GM18502 (cell line): ENCODE data around the gene GPX7.
"Not testable (repeated sequence)": the region's sequence is repeated elsewhere in the genome, so short reads cannot be mapped to it uniquely, and the experiment has no call there.

Source experiments
- ATAC-seq: cut with Tn5 transposase; IDR thresholded peaks from one replicate; pipeline ENCODE4 v1.9.1; 2021; ENCODE audit warnings: mild to moderate bottlenecking; ENCODE audit not compliant: unreplicated experiment, poor library complexity

GPX7 gene

DNA sequence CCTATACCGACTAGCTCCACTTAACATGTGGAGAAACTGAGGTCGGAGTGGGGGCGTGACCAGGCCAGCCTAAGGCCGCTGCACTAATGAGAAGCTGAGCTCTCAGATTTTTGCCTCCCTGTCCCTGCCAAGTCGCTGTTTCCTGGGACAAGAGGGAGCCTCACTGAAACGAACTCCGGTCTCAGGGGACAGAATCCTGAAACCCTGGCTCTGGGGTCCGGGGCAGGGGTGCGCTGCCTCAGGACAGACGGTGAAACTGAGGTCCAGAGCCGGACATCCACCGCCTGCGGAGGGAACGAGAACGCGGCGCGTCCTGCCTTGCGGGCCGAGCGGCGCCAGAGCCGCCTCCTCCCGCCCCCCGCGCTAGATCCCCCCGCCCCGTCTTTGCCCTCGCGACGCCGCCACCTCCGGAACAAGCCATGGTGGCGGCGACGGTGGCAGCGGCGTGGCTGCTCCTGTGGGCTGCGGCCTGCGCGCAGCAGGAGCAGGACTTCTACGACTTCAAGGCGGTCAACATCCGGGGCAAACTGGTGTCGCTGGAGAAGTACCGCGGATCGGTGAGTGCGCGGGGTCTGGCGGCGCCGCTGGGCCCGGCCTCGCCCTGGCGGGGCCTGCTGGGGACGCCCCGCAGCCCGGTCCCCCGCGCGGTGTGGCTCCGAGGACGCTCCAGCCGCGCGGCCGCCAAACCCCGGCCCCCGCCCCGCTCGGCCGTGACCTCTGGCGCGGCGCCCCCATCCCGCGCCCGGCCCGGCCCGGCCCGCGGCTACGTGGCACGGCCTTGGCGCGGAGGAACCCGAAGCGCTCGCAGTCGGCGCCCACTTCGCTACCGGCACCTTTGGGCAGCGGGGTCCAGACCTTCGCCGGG, at the start of gene GPX7:
TSS of gene GPX7 (plus strand) at position 381 of the 865 bp plus-strand sequence. CDS start at position 420, 39 bp downstream.
- ATAC-seq, result no peak

DNA sequence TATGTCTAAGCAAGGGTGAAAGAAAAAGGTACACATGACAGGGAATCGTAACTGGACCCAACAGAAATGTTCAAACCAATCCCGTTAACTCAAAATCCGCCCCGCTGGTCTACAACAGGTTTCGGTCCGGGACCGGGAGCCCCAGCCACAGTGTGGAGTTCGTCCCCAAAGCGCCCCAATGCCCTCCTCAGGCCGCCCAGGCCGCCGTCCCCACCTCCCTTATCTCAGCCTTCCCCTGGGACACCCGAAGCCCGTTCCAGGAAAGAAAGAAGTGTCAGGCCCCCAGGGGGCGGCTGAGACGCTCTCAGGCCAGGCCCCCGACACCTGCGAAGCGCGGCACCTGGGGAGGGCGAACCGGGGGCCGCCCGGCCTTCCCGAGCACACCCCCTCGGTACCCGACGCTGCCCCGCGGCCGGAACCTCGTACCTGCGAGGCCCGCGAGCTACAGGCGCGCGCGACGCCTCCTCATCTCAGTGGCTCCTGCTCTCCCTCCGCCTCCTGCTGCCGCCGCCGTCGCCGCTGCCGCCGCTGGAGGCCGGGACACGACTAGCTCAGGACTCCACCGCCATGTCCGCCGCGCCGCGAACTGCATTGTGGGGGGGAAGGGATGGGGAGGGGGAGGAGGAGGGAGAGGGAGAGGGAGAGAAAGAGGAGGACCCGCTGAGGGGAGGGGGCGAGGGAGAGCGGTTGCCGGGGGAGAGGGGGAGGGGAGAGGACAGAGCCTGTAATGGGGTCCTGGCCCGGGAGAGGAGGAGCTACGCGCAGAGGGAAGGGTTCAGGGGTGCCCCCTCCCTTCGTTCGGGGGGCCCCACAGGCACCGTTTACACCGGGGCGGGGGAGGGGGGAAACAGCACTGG, 49.4 kb upstream of the GPX7 start, which contains the start of gene TUT4:
TSS of gene TUT4 (minus strand) at position 588 of the 857 bp plus-strand sequence. CDS start 26,812 bp downstream, outside the sequence.
- ATAC-seq, result peak; percentile 46

DNA sequence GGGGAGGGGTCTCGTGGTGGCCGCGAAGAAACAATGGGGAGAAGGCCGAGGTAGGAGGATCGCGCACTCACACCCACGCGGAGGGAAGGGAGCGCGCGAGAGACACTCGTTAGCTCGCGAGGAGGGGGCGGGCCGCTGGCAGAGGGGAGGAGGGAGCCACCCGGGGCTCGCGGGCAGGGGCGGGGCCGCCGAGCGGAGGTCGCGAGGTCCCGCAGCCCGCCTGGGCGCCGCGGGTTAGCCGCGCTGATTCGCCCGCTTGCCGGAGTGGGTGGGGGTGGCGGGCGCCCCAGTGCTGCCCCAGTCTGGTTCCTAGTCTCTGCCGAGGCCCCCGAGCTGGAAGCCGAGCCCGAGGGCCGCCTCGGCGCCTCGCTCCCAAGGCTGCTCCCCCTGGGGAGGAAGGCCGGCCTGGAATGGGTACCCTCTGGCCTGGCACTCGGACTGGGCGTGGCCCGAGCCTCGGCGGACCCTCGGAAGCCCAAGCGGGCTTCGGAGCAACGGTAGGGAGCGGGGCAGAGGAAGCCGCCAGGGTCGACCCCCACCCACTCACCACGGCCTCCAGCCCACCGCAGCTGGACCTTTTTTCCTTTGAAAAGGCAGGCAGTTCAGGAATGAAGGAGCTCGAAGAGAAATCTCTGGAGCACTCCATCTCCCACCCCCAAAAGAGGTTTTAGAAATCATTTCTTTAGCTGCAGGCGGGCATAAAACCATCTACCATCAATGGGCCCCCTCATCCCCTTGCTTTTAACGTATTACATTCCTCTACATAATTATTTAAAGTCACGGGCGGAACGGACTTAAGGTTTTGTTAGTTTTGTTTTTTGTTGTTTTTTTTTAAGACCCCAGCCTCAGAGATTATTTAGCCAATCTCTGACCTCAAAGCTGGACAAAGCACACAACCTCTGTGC, 48.6 kb upstream of the GPX7 start:
- ATAC-seq, result peak; percentile 63

DNA sequence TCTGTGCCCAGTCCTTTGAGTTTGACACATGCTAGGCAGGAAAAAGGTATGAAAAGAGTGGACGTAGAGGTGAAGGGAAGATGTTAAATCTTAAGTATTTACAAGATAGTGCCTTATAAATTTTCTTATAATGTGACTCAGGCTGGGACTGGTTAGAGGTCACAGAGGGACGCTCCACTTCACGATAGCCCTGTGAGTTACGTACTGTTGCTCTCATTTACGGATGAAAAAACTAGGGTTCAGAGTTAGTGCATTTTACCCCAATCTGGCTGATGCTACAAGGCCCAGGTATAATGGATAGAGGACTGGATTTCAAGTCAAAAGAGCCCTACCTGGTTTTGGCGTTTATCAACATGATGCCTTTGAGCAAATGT, 47.9 kb upstream of the GPX7 start:
- no peak for ATAC-seq

DNA sequence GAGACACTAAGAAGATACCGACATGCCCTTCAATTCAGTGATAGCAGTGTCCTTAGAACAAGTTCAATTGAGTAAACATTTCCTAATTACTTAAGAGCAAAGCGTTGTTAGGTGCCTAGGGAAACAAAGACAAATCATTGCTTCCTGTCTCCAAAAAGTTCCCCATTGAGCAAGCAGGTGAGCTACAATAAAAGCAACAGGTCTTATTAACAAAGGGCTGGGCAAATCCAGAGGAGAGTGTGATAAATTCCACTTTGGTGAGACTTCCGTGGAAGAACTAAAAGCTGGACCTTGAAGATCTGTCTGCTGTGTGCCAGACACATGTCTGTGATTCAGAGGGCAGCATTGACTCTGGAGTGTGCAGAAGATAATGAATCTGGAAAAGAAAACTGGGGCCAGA, 47.4 kb upstream of the GPX7 start:
- no peak for ATAC-seq

DNA sequence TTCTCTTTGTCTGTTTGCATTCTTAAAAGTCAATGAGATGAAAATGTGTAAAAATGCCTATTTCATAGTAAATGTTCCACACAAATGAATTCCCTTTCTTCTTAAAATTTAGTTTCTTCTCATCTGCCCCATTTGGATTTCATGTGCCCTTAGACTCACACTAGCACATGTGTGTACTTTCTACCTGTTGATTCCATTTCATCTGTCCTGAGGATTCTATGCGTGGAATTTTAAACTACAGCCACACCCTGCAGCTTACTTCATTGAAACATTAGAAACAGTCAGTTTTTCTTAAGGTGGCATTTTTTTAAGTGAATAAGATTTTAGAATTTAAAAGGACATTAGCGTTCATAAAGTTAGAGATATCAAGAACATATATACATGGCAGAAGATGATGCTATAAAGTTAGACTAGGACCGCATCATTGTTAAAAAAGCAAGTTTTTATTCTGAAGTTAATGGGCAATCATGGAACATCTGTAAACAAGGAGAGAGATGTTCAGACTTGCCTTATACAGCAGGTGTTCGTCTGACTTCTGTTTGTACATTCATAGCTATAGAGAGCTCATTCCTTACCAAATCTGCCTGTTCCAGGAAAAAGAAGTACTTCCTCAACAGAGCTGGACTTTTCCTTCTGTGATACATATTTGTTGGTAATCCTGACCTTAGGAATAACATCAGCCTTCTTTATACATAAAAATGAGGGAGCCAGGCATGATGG, 45.4 kb upstream of the GPX7 start:
- no peak for ATAC-seq

DNA sequence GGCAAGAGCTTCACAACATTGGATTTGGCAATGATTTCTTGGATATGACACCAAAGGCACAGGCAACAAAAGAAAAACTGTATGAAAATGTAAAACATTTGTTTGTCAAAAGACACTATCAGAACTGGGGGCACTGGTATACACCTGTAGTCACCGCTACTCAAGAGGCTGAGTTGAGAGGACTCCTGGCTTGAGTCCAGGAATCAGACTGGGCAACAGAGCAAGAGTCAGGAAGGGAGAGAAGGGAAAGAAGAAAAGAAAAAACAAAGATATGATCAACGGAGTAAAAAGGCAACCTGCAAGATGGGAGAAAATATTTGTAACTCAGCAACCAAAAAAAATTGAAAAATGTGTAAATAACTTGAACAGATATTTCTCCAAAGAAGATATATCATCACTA, 43.2 kb upstream of the GPX7 start:
- ATAC-seq, result no peak

DNA sequence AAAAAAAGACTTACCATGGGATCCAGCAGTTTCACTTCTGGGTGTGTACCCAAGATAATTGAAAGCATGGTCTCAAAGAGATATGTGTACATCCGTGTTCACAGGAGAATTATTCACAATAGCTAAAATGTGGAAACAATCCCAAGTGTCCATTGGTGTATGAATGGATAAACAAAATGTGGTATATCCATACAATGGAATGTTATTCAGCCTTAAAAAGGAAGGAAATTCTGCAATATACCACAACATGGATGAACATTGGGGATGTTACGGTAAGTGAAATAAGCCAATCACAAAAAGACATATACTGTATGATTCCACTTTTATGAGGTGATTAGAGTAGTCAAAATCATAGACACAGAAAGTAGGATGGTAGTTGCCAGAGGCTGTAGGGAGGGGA, 42.3 kb upstream of the GPX7 start:
- no peak for ATAC-seq

DNA sequence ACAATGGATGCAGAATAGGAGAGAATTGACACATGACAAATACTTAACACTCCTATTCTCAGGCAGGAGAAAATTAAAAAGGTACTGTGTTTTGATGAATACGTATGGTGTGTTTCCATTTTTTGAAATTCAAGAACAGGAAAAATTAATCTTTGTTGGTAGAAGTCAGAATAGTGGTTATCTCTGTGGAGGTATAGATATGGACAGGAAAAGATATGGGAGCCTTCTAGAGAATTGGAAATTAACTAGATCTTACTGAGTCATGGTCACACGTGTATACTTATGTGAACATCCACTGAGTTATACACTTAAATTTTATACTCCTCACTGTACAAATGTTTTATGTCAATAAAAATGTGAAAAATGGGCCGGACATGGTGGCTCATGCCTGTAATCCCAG, 39.4 kb upstream of the GPX7 start:
- no peak for ATAC-seq

DNA sequence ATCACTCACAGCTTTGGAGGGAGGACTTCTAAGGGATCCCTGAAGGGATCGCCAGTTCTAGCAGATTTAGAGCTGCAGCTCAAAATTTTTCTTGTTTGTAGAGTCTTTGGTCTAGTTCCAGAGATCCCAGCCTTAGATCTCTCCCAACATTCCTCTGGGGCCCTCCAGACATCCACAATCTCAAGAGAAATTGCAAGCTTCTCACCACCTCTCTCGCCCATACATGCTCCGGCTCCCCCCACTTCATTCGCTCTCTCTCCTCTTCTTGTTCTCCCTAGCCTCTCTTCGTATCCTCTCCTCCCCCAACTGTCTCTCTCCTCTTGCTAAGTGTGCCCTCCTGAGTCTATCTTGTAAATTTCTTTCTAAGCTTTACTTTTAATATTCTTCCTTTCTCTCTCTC, 34.2 kb upstream of the GPX7 start:
- ATAC-seq, result no peak

DNA sequence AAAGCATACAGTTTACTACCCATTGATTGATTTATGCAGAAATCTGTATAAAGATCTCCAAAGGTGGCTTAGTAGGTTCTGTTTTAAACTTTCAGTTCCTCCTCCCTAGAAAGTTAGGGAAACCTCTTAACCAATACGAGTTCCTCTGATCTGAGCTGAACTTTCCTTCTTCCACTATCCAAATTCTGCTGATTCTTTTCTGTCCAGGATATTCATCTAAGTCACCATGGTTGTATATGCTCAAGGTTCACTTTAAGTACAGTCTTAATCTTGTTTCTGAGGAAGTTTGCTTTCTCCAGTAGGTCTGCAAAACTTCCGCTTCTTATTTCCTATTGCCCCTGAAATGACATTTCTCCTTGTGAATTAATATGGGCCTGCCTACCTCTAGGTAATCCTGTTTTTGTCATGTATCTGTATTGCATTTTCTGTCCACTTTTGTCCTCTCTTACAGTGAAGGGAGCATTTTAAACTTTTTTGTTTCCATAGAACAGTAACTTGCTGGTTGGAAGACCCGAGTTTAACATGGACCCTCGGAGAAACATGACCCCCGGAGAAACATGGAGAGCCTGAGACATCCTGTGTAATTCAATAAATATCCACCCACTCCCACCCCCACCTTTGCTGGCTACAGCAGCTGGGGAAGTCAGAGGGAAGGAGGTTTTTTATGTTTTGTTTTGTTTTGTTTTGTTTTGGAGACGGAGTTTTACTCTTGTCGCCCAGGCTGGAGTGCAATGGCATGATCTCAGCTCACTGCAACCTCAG, 32.5 kb upstream of the GPX7 start:
- ATAC-seq, result no peak

DNA sequence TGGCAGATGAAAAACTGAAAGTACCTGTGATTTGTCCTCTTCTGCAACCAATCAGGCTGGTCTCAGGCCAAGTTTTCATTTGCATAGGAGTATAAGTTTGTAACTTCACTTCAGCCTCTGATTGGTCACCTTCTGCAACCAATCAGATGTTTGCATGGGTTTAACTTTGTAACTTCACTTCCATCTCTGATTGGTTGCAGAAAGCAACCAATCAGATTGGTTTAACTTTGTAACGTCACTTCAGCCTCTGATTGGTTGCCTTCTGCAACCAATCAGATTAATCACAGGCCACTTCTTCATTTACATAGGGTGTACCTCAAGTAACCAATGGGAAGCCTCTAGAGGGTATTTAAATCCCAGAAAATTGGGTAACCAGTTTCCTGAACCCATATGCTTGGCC, 30.4 kb upstream of the GPX7 start:
- no peak for ATAC-seq

DNA sequence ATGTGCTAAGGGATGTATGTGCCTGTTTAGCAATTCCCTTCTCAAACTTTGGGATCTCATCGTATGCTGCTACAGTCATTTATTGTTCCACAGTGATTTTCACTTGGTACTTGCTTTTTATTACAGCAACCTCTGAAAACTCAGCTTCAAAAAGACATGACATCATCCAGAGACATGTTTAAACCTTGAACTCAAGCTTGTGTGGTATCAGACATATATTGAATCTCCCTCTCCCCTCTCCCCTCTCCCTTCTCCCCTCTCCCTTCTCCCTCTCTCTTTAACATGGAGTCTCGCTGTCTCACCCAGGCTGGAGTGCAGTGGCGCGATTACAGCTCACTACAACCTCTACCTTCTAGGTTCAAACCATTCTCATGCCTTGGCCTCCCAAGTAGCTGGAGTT, 29.8 kb upstream of the GPX7 start:
- no peak for ATAC-seq

DNA sequence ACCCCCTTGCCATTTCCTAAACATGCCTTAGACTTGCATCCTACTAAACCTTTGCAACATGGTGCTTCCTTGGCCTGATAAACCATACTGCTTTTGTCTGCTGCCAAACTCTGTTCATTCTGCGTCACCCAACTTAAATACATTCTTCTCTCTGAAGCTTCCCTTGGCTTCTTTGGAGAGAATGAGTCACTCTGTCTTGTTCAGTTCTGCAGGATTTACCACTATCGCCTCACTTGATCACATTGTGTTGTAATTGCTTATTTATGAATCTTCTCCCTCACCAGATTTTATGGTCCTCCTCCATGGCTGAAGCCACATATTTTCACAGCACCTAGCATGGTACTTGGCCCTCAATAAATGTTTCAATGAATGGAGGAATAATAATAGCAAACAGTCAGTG, 27.6 kb upstream of the GPX7 start:
- no peak for ATAC-seq

DNA sequence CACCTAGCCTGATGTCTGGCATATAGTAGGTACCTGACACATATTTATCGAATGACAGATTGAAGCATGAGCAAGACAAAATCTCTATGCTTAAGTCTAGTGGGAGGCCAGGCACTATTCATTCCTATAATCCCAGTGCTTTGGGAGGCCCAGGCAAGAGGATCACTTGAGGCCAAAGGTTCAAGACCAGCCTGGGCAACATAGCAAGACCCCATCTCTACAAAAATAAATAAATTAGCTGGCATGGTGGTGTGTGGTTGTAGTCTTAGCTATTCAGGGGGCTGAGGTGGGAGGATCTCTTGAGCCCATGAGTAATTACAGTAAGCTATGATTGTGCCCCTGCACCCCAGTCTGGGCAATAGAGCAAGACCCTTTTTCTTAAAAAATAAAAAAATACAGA, 26.1 kb upstream of the GPX7 start:
- ATAC-seq, result no peak

DNA sequence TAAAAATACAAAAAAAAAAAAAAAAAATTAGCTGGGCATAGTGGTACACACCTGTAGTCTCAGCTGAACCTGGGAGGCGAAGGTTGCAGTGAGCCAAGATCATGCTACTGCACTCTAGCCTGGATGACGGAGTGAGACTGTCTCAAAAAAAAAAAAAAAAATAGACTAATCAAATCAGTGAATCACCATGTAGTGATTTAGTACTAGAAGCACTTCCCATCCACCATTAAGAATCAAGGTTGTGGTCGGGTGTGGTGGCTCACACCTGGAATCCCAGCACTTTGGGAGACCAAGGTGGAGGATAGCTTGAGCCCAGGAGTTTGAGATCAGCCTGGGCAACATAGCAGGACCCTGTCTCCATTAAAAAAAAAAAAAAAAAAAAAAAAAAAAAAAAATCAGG, 24.1 kb upstream of the GPX7 start:
- ATAC-seq, result not testable (repeated sequence)

DNA sequence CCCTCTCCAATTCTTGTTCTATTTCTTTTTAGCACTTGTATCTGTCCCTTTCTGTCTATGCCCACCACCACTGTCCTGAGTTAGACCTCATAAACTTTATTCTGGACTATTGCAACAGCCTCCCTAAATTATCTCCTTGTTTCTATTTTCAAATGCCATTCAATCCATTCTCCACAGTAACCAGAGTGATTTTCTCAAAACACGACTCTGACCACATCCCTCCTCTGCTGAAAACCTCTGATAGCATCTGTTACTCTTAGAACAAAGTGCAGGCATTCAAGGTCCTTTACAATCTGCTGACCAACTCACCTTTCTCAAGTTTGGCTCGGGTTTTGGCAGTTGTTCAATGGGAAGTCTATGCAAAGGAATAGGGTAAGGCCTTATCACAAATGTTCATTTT, 22.8 kb upstream of the GPX7 start:
- ATAC-seq, result no peak

DNA sequence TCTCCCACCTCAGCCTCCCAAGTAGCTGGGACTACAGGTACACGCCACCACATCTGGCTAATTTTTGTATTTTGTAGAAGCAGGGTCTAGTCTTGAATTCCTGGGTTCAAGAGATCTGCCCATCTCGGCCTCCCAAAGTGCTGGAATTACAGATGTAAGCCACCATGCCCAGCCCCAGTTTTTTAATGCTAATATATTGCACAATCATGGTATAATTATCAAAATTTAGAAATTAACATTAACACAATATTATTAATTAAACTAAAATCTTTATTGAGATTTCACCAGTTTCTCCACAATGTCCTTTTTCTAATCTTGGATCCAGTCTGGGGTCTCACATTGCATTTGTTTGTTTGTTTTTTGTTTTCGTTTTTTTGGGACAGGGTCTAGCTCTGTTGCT, 21.9 kb upstream of the GPX7 start:
- no peak for ATAC-seq

DNA sequence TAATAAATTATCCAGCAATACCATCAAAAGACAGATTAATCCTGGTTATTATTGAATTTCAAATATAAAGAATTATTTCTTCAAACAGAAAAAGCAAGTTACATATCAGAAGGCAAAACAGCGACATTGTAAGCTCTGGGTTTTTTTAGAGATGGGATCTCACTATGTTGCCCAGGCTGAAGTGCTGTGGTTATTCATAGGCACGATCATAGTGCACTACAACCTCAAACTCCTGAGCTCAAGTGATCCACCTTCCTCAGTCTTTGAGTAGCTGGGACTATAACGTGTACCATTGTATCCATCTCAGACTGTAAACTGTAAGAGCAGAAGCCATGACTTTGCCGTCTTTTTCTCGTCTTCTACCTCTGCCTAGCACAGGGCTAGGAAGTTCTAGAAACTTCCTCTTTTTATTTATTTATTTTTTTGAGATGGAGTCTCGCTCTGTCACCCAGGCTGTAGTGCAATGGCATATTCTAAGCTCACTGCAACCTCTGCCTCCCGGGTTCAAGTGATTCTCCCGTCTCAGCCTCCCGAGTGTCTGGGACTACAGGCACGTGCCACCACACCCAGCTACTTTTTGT, 20.0 kb upstream of the GPX7 start:
- no peak for ATAC-seq
